Measurements from ENCODE around the gene FOSL2. TPM values are rescaled to one million over a fixed set of nuclear protein-coding genes. Genes with fewer than 3 reads are reported as not detected.
"Not testable (repeated sequence)": the region's sequence is repeated elsewhere in the genome, so short reads cannot be mapped to it uniquely, and the experiment has no call there.

FOSL2 gene
- polyA plus RNA-seq, 3 donors = 24.8 to 270 (median 28.6) TPM

- Histone ChIP-seq H3K4me2 (replicated peaks; ENCODE audit: extremely low read depth, low read length, poor library complexity, severe bottlenecking) (no peak overlapping the region), H3K79me2 (ENCODE audit: insufficient read depth, low read length) (no peaks in the 10 kb centered on the region), H3K4me1 (ENCODE audit: control insufficient read depth in 1 of 2, insufficient read depth in 2 of 2, low read length in 2 of 2) (peaks cover 16 to 23% of the 10 kb centered on the region in 2 donors), H3K27ac (ENCODE audit: low read depth in 1 of 2, low read length in 2 of 2) (no peak overlapping the region), H2AFZ (ENCODE audit: insufficient read depth, low read depth, low read length, poor library complexity, severe bottlenecking) (no peak overlapping the region), H3K36me3 (replicated peaks in 1 of 2; ENCODE audit: control insufficient read depth in 1 of 2, insufficient read depth in 2 of 2, low read length in 2 of 2) (no peaks in the 10 kb centered on the region), H3K9ac (ENCODE audit: insufficient read depth, low read length, poor library complexity, severe bottlenecking) (no peak overlapping the region), H4K20me1 (ENCODE audit: insufficient read depth, low read length) (no peaks in the 10 kb centered on the region), H3K9me3 (replicated peaks in 1 of 2; ENCODE audit: control insufficient read depth in 1 of 2, insufficient read depth in 1 of 2, low read length in 2 of 2) (no peaks in the 10 kb centered on the region), H3K4me3 (replicated peaks in 1 of 3; ENCODE audit: low read depth in 2 of 3, low read length in 3 of 3) (no peak overlapping the region), H3K27me3 (ENCODE audit: control insufficient read depth in 2 of 2, insufficient read depth in 2 of 2, low read length in 2 of 2) (no peaks in the 10 kb centered on the region)
- H3K27ac Mint-ChIP-seq = peak overlapping the region in 2 of 7 donors; percentile 37 to 89
- no peak for TF ChIP-seq CTCF (IDR thresholded peaks at IDR 0.05)
- DNase-seq = no peak
- 47% methylated on average over 4 of the region's 5 CpGs for WGBS (ENCODE audit: insufficient coverage)
- H3K9me3 Mint-ChIP-seq = peaks cover 0 to 2% (median 0%) of the 10 kb centered on the region in 7 donors
- intact Hi-C loops (cut with micrococcal nuclease) = no loop called here
- H3K36me3 Mint-ChIP-seq = peaks cover 0 to under 1% of the 10 kb centered on the region in 2 donors
- H3K4me3 Mint-ChIP-seq = no peak overlapping the region
- H3K27me3 Mint-ChIP-seq (ENCODE audit: low read depth in 3 of 3) = peaks cover 4 to 11% (median 6%) of the 10 kb centered on the region in 3 donors
- H3K4me1 Mint-ChIP-seq = peaks cover 30% of the 10 kb centered on the region
Observed at GRCh38 chr2:28369358-28369757, 23.3 kb upstream of the FOSL2 start.

GRCh38 chr2:28370354-28370753 lies 22.3 kb upstream of the FOSL2 start:
- Histone ChIP-seq H4K20me1 (ENCODE audit: insufficient read depth, low read length) (no peaks in the 10 kb centered on the region), H3K27me3 (ENCODE audit: control insufficient read depth in 2 of 2, insufficient read depth in 2 of 2, low read length in 2 of 2) (no peaks in the 10 kb centered on the region), H3K27ac (ENCODE audit: low read depth in 1 of 2, low read length in 2 of 2) (no peak overlapping the region), H2AFZ (ENCODE audit: insufficient read depth, low read depth, low read length, poor library complexity, severe bottlenecking) (no peak overlapping the region), H3K36me3 (replicated peaks in 1 of 2; ENCODE audit: control insufficient read depth in 1 of 2, insufficient read depth in 2 of 2, low read length in 2 of 2) (no peaks in the 10 kb centered on the region), H3K4me2 (replicated peaks; ENCODE audit: extremely low read depth, low read length, poor library complexity, severe bottlenecking) (no peak overlapping the region), H3K4me1 (ENCODE audit: control insufficient read depth in 1 of 2, insufficient read depth in 2 of 2, low read length in 2 of 2) (peaks cover 16 to 23% of the 10 kb centered on the region in 2 donors), H3K79me2 (ENCODE audit: insufficient read depth, low read length) (no peaks in the 10 kb centered on the region), H3K9me3 (replicated peaks in 1 of 2; ENCODE audit: control insufficient read depth in 1 of 2, insufficient read depth in 1 of 2, low read length in 2 of 2) (no peaks in the 10 kb centered on the region), H3K9ac (ENCODE audit: insufficient read depth, low read length, poor library complexity, severe bottlenecking) (no peak overlapping the region), H3K4me3 (replicated peaks in 1 of 3; ENCODE audit: low read depth in 2 of 3, low read length in 3 of 3) (no peak overlapping the region)
- 64% methylated on average over 2 of the region's 3 CpGs for WGBS (ENCODE audit: insufficient coverage)
- intact Hi-C loops (cut with micrococcal nuclease) = no loop called here
- Mint-ChIP-seq H3K36me3 (no peaks in the 10 kb centered on the region), H3K27me3 (ENCODE audit: low read depth in 3 of 3) (peaks cover 4 to 8% (median 8%) of the 10 kb centered on the region in 3 donors), H3K9me3 (peaks cover 0 to 2% (median 0%) of the 10 kb centered on the region in 7 donors), H3K4me3 (peak overlapping the region in 1 of 2 donors; percentile 15), H3K4me1 (peaks cover 32% of the 10 kb centered on the region), H3K27ac (peak overlapping the region in 1 of 7 donors; percentile 53)
- DNase-seq = no peak
- no peak for TF ChIP-seq CTCF (IDR thresholded peaks at IDR 0.05)

GRCh38 chr2:28371728-28372127 lies 20.9 kb upstream of the FOSL2 start:
- H3K4me3 Mint-ChIP-seq; H3K4me3 ChIP-seq (replicated peaks in 1 of 3; ENCODE audit: low read depth in 2 of 3, low read length in 3 of 3); H3K36me3 Mint-ChIP-seq; DNase-seq; H3K9ac ChIP-seq (ENCODE audit: insufficient read depth, low read length, poor library complexity, severe bottlenecking); H3K27me3 Mint-ChIP-seq (ENCODE audit: low read depth in 3 of 3); H3K9me3 Mint-ChIP-seq; H3K27ac Mint-ChIP-seq; H3K79me2 ChIP-seq (ENCODE audit: insufficient read depth, low read length); H3K36me3 ChIP-seq (replicated peaks in 1 of 2; ENCODE audit: control insufficient read depth in 1 of 2, insufficient read depth in 2 of 2, low read length in 2 of 2); H3K4me2 ChIP-seq (replicated peaks; ENCODE audit: extremely low read depth, low read length, poor library complexity, severe bottlenecking); H3K9me3 ChIP-seq (replicated peaks in 1 of 2; ENCODE audit: control insufficient read depth in 1 of 2, insufficient read depth in 1 of 2, low read length in 2 of 2); H4K20me1 ChIP-seq (ENCODE audit: insufficient read depth, low read length); intact Hi-C loops (cut with micrococcal nuclease); H3K27ac ChIP-seq (ENCODE audit: low read depth in 1 of 2, low read length in 2 of 2); H3K27me3 ChIP-seq (ENCODE audit: control insufficient read depth in 2 of 2, insufficient read depth in 2 of 2, low read length in 2 of 2); H2AFZ ChIP-seq (ENCODE audit: insufficient read depth, low read depth, low read length, poor library complexity, severe bottlenecking): not testable (repeated sequence)
- peaks cover 7 to 12% of the 10 kb centered on the region in 2 donors for H3K4me1 ChIP-seq (ENCODE audit: control insufficient read depth in 1 of 2, insufficient read depth in 2 of 2, low read length in 2 of 2)
- peaks cover 21% of the 10 kb centered on the region for H3K4me1 Mint-ChIP-seq
- no CpG with 5 or more reads among the region's 4 CpGs for whole genome bisulfite sequencing (ENCODE audit: insufficient coverage)

Data from CD14-positive monocyte (primary cell).